Natural killer cell (primary cell): ENCODE measurements around the gene PLXDC1. TPM values are rescaled to one million over a fixed set of nuclear protein-coding genes. Genes with fewer than 3 reads are reported as not detected.

Experiments
- ATAC-seq, 3 donors: fragments of 150-1000 bp in 2 of 3; fragments of 200-7000 bp in 1 of 3; cut with Tn5 transposase; 1 replicate in 1 of 3; 2 replicates in 2 of 3; pipeline ENCODE4 v1.10.0; 2021; ENCODE audit warnings: mild to moderate bottlenecking in 2 of 3, moderate library complexity in 2 of 3
- DNase-seq, 2 donors: peaks; one replicate each; pipeline versions ENCODE4 v3.0.0 to v3.0.0-alpha.2; 2013 to 2021; ENCODE audit warnings: mixed read lengths in 1 of 2
- H3K27ac ChIP-seq: one replicate; pipeline ENCODE4 v1.5.1; 2013; ENCODE audit warnings: mild to moderate bottlenecking, low read length
- H3K27me3 ChIP-seq: one replicate; pipeline ENCODE4 v1.6.1; 2013; ENCODE audit warnings: low read length; ENCODE audit not compliant: control insufficient read depth, insufficient read depth
- H3K36me3 ChIP-seq: one replicate; pipeline ENCODE4 v1.6.1; 2013; ENCODE audit warnings: low read length; ENCODE audit not compliant: control insufficient read depth, insufficient read depth
- H3K4me1 ChIP-seq: one replicate; pipeline ENCODE4 v1.6.1; 2013; ENCODE audit warnings: low read length; ENCODE audit not compliant: control insufficient read depth, insufficient read depth
- H3K4me3 ChIP-seq: one replicate; pipeline ENCODE4 v1.5.1; 2013; ENCODE audit warnings: low read length
- H3K9me3 ChIP-seq: one replicate; pipeline ENCODE4 v1.6.1; 2013; ENCODE audit warnings: low read length; ENCODE audit not compliant: control insufficient read depth, insufficient read depth
- H3K27ac Mint-ChIP-seq, 2 donors: one replicate each; pipeline ENCODE4 v1.8.0; 2022; ENCODE audit warnings: mild to moderate bottlenecking in 2 of 2, mixed read lengths in 2 of 2, moderate library complexity in 1 of 2
- H3K27me3 Mint-ChIP-seq, 2 donors: one replicate each; pipeline ENCODE4 v1.8.0; 2022; ENCODE audit warnings: low read depth in 2 of 2, mixed read lengths in 2 of 2
- H3K36me3 Mint-ChIP-seq: one replicate; pipeline ENCODE4 v1.8.0; 2022; ENCODE audit warnings: mixed read lengths
- H3K4me1 Mint-ChIP-seq, 2 donors: one replicate each; pipeline ENCODE4 v1.8.0; 2022; ENCODE audit warnings: mixed read lengths in 2 of 2
- H3K4me3 Mint-ChIP-seq: one replicate; pipeline ENCODE4 v1.8.0; 2022; ENCODE audit warnings: mild to moderate bottlenecking, moderate library complexity, mixed read lengths
- H3K9me3 Mint-ChIP-seq, 2 donors: one replicate each; pipeline ENCODE4 v1.8.0; 2022; ENCODE audit warnings: mixed read lengths in 2 of 2
- WGBS: methylation state at CpG from one replicate; pipeline ENCODE4 v1.1.7; 2013; ENCODE audit warnings: missing lambda C conversion rate; ENCODE audit not compliant: insufficient coverage; 5-methylcytosine and 5-hydroxymethylcytosine counted together
- intact Hi-C: fragments of 100-400 bp; cut with micrococcal nuclease; formaldehyde crosslinking; loops from one replicate; pipeline ENCODE4 v1.14.2; 2022
- total RNA-seq, 4 donors: library from RNA; stranded (reverse); fragments of 120-200 nt in 1 of 4; gene quantifications; one replicate each; pipeline versions ENCODE4 v1.2.3 to v1.2.4, GENCODE V29; 2013 to 2022
- TF ChIP-seq, protein P1 (sequence below): fragments of 200-600 bp; IDR thresholded peaks from one replicate; pipeline ENCODE4 v1.8.0; 2022; ENCODE audit warnings: antibody characterized with exemption

Gene PLXDC1
- total RNA-seq, 3 donors from 2014 or later (not counting 1 experiment from before 2014, with no cell fraction given), result 5.7 to 53.6 (median 15.9) TPM

DNA sequence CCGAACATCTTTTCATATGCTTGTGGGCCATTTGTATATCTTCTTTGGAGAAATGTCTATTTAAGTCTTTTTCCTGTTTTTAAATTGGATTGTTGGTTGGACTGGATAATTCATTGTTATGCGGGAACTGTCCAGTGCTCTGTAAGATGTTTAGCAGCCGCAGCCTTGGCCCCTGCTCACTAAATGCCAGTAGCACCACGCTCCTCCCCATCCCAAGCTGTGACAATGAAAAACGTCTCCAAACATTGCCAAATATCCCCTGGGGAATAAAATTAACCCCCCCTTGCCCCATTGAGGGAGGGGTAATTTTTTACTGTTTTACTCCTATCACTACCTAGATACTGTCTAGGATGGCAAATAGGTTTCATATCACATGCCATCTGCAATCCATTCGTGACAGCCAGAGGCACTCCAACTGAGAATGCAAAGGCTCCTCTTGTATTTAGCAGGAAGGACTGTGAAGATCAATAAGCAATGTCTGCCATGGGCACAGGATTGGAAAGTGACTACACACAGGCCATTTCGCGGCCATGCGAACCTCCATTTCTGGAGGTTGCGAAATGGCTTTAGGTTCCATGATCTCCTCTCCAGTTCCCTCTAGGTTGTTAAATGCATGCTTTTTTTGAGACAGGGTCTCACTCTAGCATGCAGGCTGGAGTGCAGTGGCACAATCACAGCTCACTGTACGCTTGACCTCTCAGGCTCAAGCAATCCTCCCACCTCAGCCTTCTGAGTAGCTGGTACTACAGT is 9.3 kb downstream of the PLXDC1 start:
- Histone ChIP-seq H3K36me3 (no peaks in the 10 kb centered on the region), H3K27me3 (no peaks in the 10 kb centered on the region), H3K4me3 (no peak overlapping the region), H3K4me1 (no peaks in the 10 kb centered on the region), H3K27ac (no peak overlapping the region), H3K9me3 (no peaks in the 10 kb centered on the region)
- intact Hi-C loops, result no loop called here
- no peaks in the 10 kb centered on the region for H3K9me3 Mint-ChIP-seq
- ATAC-seq (no peak), DNase-seq (no peak)
- no peak overlapping the region for H3K27ac Mint-ChIP-seq
- H3K36me3 Mint-ChIP-seq, result no peaks in the 10 kb centered on the region
- no peaks in the 10 kb centered on the region for H3K27me3 Mint-ChIP-seq
- no peaks in the 10 kb centered on the region for H3K4me1 Mint-ChIP-seq
- no peak overlapping the region for H3K4me3 Mint-ChIP-seq
- TF ChIP-seq, protein P1, sequence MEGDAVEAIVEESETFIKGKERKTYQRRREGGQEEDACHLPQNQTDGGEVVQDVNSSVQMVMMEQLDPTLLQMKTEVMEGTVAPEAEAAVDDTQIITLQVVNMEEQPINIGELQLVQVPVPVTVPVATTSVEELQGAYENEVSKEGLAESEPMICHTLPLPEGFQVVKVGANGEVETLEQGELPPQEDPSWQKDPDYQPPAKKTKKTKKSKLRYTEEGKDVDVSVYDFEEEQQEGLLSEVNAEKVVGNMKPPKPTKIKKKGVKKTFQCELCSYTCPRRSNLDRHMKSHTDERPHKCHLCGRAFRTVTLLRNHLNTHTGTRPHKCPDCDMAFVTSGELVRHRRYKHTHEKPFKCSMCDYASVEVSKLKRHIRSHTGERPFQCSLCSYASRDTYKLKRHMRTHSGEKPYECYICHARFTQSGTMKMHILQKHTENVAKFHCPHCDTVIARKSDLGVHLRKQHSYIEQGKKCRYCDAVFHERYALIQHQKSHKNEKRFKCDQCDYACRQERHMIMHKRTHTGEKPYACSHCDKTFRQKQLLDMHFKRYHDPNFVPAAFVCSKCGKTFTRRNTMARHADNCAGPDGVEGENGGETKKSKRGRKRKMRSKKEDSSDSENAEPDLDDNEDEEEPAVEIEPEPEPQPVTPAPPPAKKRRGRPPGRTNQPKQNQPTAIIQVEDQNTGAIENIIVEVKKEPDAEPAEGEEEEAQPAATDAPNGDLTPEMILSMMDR, result no peak
- WGBS, result 94% methylated on average over 10 of the region's 11 CpGs

DNA sequence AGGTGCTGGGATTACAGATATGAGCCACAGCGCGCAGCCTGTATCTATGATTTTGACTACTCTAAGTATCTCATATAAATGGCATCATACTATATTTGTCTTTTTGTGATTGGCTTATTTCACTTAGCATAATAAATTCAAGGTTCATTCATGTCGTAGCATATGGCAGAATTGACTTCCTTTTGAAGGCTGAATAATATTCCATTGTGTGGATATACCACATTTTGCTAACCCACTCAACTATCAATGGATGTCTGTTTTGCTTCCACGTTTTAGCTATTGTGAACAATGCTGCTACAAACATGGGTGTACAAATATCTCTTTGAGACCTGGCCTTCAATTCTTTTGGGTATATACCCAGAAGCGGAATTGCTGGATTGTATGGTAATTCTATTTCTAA is 10.1 kb downstream of the PLXDC1 start:
- no peak overlapping the region for H3K27ac ChIP-seq
- no peak for DNase-seq
- H3K4me3 ChIP-seq, result no peak overlapping the region
- H3K4me3 Mint-ChIP-seq, result no peak overlapping the region
- H3K4me1 ChIP-seq, result no peaks in the 10 kb centered on the region
- H3K36me3 Mint-ChIP-seq, result no peaks in the 10 kb centered on the region
- H3K36me3 ChIP-seq, result no peaks in the 10 kb centered on the region
- ATAC-seq, result no peak
- H3K9me3 ChIP-seq, result no peaks in the 10 kb centered on the region
- 97% methylated on average over 3 of the region's 5 CpGs for WGBS
- no peaks in the 10 kb centered on the region for H3K27me3 ChIP-seq
- no peaks in the 10 kb centered on the region for H3K4me1 Mint-ChIP-seq
- TF ChIP-seq, protein P1, result no peak
- no peaks in the 10 kb centered on the region for H3K27me3 Mint-ChIP-seq
- H3K9me3 Mint-ChIP-seq, result no peaks in the 10 kb centered on the region
- intact Hi-C loops, result no loop called here
- no peak overlapping the region for H3K27ac Mint-ChIP-seq

DNA sequence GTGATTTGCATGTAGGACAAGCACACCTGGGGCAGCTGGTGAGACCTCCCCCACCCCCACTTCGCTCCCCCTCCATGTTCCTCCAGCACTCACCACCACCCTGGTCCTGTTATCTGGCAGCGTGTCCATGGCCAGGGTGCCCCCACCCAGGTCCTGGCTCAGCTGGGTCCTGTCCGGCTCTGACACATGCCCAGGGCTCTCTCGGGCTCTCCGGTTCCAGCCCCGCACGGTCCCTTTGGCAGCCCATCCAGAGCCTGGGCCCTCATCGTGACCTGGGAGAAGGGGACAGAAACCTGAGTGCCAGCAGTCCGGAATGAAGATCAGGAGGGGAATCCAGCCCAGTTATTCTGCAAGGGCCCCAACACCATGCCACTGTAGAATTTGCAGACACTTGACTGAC is 11.9 kb downstream of the PLXDC1 start:
- Mint-ChIP-seq H3K27ac (no peak overlapping the region), H3K27me3 (no peaks in the 10 kb centered on the region), H3K4me1 (no peaks in the 10 kb centered on the region), H3K36me3 (no peaks in the 10 kb centered on the region), H3K4me3 (no peak overlapping the region), H3K9me3 (no peaks in the 10 kb centered on the region)
- Histone ChIP-seq H3K4me1 (no peaks in the 10 kb centered on the region), H3K27me3 (no peaks in the 10 kb centered on the region), H3K9me3 (no peaks in the 10 kb centered on the region), H3K27ac (no peak overlapping the region), H3K36me3 (no peaks in the 10 kb centered on the region), H3K4me3 (no peak overlapping the region)
- TF ChIP-seq, protein P1, result no peak
- DNase-seq (no peak), ATAC-seq (no peak)
- WGBS, result 96% methylated on average over 9 of the region's 9 CpGs
- intact Hi-C loops, result no loop called here

DNA sequence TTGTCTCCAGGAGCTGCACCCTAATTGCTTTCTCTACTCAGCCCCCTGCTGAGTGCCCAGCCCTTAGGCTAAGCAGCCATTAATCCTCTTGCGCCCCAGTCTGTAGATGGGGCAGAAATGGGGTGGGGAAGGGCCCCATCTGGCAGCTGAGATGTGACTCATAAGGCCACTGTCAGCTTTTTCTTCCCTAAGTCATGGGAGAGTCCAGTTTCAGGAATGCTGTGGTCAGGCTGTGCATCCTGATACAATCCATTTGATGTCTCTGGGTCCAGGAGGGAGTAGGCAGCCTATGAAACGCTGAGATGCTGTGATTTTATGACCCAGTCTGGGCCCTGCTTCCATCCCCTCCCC is 12.3 kb downstream of the PLXDC1 start:
- H3K27ac Mint-ChIP-seq, result no peak overlapping the region
- no peaks in the 10 kb centered on the region for H3K4me1 ChIP-seq
- no peaks in the 10 kb centered on the region for H3K9me3 ChIP-seq
- no peaks in the 10 kb centered on the region for H3K27me3 ChIP-seq
- H3K36me3 ChIP-seq, result no peaks in the 10 kb centered on the region
- no peaks in the 10 kb centered on the region for H3K9me3 Mint-ChIP-seq
- no peak for ATAC-seq
- H3K4me3 ChIP-seq, result no peak overlapping the region
- no peak overlapping the region for H3K27ac ChIP-seq
- H3K36me3 Mint-ChIP-seq, result no peaks in the 10 kb centered on the region
- H3K27me3 Mint-ChIP-seq, result no peaks in the 10 kb centered on the region
- intact Hi-C loops, result no loop called here
- no peak overlapping the region for H3K4me3 Mint-ChIP-seq
- DNase-seq, result no peak
- TF ChIP-seq, protein P1, result no peak
- no peaks in the 10 kb centered on the region for H3K4me1 Mint-ChIP-seq
- 80% methylated on average over 2 of the region's 2 CpGs for WGBS
